IMR-90 (cell line): ENCODE measurements around the gene TMEM43. TPM values are rescaled to one million over a fixed set of nuclear protein-coding genes. Genes with fewer than 3 reads are reported as not detected.
A peak's percentile ranks its signal among the peaks of the same experiment; 100 is the strongest.

Source experiments
- ATAC-seq: fragments of 200-7000 bp; cut with Tn5 transposase; 2 replicates; pipeline ENCODE4 v1.9.1; 2020; ENCODE audit warnings: low read depth, mild to moderate bottlenecking, moderate library complexity
- BruUV-seq: library from RNA; stranded (reverse); fragments of 400-500 nt; replicated peaks from 2 replicates; lab custom pipeline; 2021; lab: Mats Ljungman, UMichigan
- CTCF ChIA-PET: fragments of 300-600 bp; formaldehyde crosslinking; extraction: SDS; loops from one replicate; lab custom pipeline; 2021; ENCODE audit warnings: antibody characterized with exemption; lab: Yijun Ruan, JAX
- POLR2A ChIA-PET: fragments of 300-600 bp; sonication (Branson Sonifier 250); formaldehyde crosslinking; loops from one replicate; lab custom pipeline; 2022; ENCODE audit warnings: antibody characterized with exemption; ENCODE audit not compliant: unreplicated experiment; lab: Charles Lee
- DNase-seq: peaks from one replicate; pipeline ENCODE4 v3.0.0; 2013
- H2AFZ ChIP-seq: replicated peaks from 2 replicates; pipeline ENCODE3; 2013; ENCODE audit warnings: low read length, mild to moderate bottlenecking; ENCODE audit not compliant: poor library complexity
- H2AK5ac ChIP-seq: 2 replicates; pipeline ENCODE4 v1.6.1; 2013; ENCODE audit warnings: low read depth, low read length, inconsistent platforms
- H2AK9ac ChIP-seq: replicated peaks from 2 replicates; pipeline ENCODE3; 2013; ENCODE audit warnings: mild to moderate bottlenecking, low read depth, low read length, moderate library complexity; ENCODE audit not compliant: poor library complexity
- H2BK120ac ChIP-seq: 2 replicates; pipeline ENCODE4 v1.6.1; 2013; ENCODE audit warnings: low read depth, low read length, inconsistent platforms
- H2BK15ac ChIP-seq: 3 replicates; pipeline ENCODE4 v1.6.1; 2013; ENCODE audit warnings: low read depth, low read length, inconsistent platforms
- H2BK20ac ChIP-seq: 2 replicates; pipeline ENCODE4 v1.6.1; 2013; ENCODE audit warnings: low read depth, mild to moderate bottlenecking, inconsistent platforms, low read length, moderate library complexity
- H2BK5ac ChIP-seq: 2 replicates; pipeline ENCODE4 v1.6.1; 2013; ENCODE audit warnings: mild to moderate bottlenecking, low read depth, low read length, inconsistent platforms; ENCODE audit not compliant: poor library complexity, severe bottlenecking
- H3K14ac ChIP-seq: replicated peaks from 2 replicates; pipeline ENCODE4 v1.6.1; 2013; ENCODE audit warnings: low read depth, low read length, inconsistent platforms
- H3K18ac ChIP-seq: 2 replicates; pipeline ENCODE4 v1.6.1; 2013; ENCODE audit warnings: low read depth, low read length, control low read depth
- H3K23ac ChIP-seq: 2 replicates; pipeline ENCODE4 v1.6.1; 2013; ENCODE audit warnings: low read depth, low read length, inconsistent platforms
- H3K27ac ChIP-seq: 2 replicates; pipeline ENCODE4 v1.5.1; 2013; ENCODE audit warnings: mild to moderate bottlenecking, control low read depth, low read length; ENCODE audit not compliant: insufficient read depth
- H3K27me3 ChIP-seq: 2 replicates; pipeline ENCODE4 v1.6.1; 2013; ENCODE audit warnings: low read length; ENCODE audit not compliant: control insufficient read depth, insufficient read depth
- H3K36me3 ChIP-seq: 2 replicates; pipeline ENCODE4 v1.6.1; 2013; ENCODE audit warnings: low read length, mixed read lengths; ENCODE audit not compliant: control insufficient read depth, insufficient read depth
- H3K4ac ChIP-seq: 2 replicates; pipeline ENCODE4 v1.6.1; 2013; ENCODE audit warnings: low read depth, low read length, inconsistent platforms
- H3K4me1 ChIP-seq: 2 replicates; pipeline ENCODE4 v1.6.1; 2013; ENCODE audit warnings: low read length, mixed read lengths; ENCODE audit not compliant: control insufficient read depth, insufficient read depth
- H3K4me2 ChIP-seq: 2 replicates; pipeline ENCODE4 v1.6.1; 2013; ENCODE audit warnings: low read depth, mild to moderate bottlenecking, control low read depth, low read length, moderate library complexity
- H3K4me3 ChIP-seq: 2 replicates; pipeline ENCODE4 v1.5.1; 2013; ENCODE audit warnings: low read depth, mild to moderate bottlenecking, control low read depth, low read length, moderate library complexity; ENCODE audit not compliant: insufficient read depth
- H3K56ac ChIP-seq: 2 replicates; pipeline ENCODE4 v1.6.1; 2013; ENCODE audit warnings: low read length, inconsistent platforms; ENCODE audit not compliant: insufficient read depth; ENCODE audit errors: extremely low read depth
- H3K79me1 ChIP-seq, 2 experiments: 2 replicates each; pipeline ENCODE4 v1.6.1; 2013; ENCODE audit warnings: low read length in 2 of 2, inconsistent platforms in 1 of 2, low read depth in 1 of 2
- H3K9ac ChIP-seq: 2 replicates; pipeline ENCODE4 v1.6.1; 2013; ENCODE audit warnings: low read depth, low read length, control low read depth
- H3K9me1 ChIP-seq: 2 replicates; pipeline ENCODE4 v1.6.1; 2013; ENCODE audit warnings: low read length, inconsistent platforms; ENCODE audit not compliant: insufficient read depth
- H3K9me3 ChIP-seq: 2 replicates; pipeline ENCODE4 v1.6.1; 2013; ENCODE audit warnings: low read length; ENCODE audit not compliant: control insufficient read depth, insufficient read depth
- H4K20me1 ChIP-seq: 2 replicates; pipeline ENCODE4 v1.6.1; 2013; ENCODE audit warnings: low read length, inconsistent platforms; ENCODE audit not compliant: insufficient read depth
- H4K5ac ChIP-seq: 2 replicates; pipeline ENCODE4 v1.6.1; 2013; ENCODE audit warnings: mild to moderate bottlenecking, low read depth, low read length, control low read depth
- H4K8ac ChIP-seq, 2 experiments: 2 replicates each; pipeline ENCODE4 v1.6.1; 2013; ENCODE audit warnings: low read depth in 2 of 2, low read length in 2 of 2, control low read depth in 1 of 2, inconsistent platforms in 1 of 2
- H4K91ac ChIP-seq: 2 replicates; pipeline ENCODE4 v1.6.1; 2013; ENCODE audit warnings: low read depth, low read length, inconsistent platforms; ENCODE audit not compliant: insufficient read depth
- CEBPB ChIP-seq: IDR thresholded peaks from 2 replicates; pipeline ENCODE4 v1.6.1; 2012; ENCODE audit warnings: low read depth, low read length, improper control_type of control experiment
- WGBS, 2 experiments: methylation state at CpG; one replicate each; pipeline versions ENCODE4 v1.1.5 to v1.1.7; 2013; ENCODE audit warnings: missing lambda C conversion rate in 2 of 2; ENCODE audit not compliant: insufficient read length in 1 of 2; ENCODE audit errors: extremely low coverage in 2 of 2; 5-methylcytosine and 5-hydroxymethylcytosine counted together
- dilution Hi-C: fragments of 300-500 bp; cut with HindIII; formaldehyde crosslinking; loops from one replicate; pipeline ENCODE4 v1.14.3; 2018; ENCODE audit warnings: low sequenced_read_pairs; ENCODE audit not compliant: unreplicated experiment
- in situ Hi-C: fragments of 300-500 bp; cut with MboI; formaldehyde crosslinking; loops from 3 replicates; pipeline ENCODE4 v1.14.3; 2019; ENCODE audit warnings: low sequenced_read_pairs, inconsistent platforms, mixed read lengths
- intact Hi-C: fragments of 100-400 bp; cut with micrococcal nuclease; formaldehyde crosslinking; loops from 2 replicates; pipeline ENCODE4 v1.10.0; 2022
- polyA plus RNA-seq, 3 experiments: library from polyadenylated mRNA; depleted of rRNA; stranded (reverse); fragments of >200 nt; gene quantifications; 2 replicates each; pipeline ENCODE4 v1.2.3, GENCODE V29; 2012; ENCODE audit warnings: low replicate concordance in 1 of 3
- total RNA-seq: library from RNA; depleted of rRNA; stranded (reverse); fragments of >200 nt; gene quantifications from 2 replicates; pipeline ENCODE4 v1.2.3, GENCODE V29; 2012

The TMEM43 gene
- total and polyA plus RNA-seq, 2 of the 4 experiments (the other 2 are of a cell fraction): 109 to 114 TPM

DNA sequence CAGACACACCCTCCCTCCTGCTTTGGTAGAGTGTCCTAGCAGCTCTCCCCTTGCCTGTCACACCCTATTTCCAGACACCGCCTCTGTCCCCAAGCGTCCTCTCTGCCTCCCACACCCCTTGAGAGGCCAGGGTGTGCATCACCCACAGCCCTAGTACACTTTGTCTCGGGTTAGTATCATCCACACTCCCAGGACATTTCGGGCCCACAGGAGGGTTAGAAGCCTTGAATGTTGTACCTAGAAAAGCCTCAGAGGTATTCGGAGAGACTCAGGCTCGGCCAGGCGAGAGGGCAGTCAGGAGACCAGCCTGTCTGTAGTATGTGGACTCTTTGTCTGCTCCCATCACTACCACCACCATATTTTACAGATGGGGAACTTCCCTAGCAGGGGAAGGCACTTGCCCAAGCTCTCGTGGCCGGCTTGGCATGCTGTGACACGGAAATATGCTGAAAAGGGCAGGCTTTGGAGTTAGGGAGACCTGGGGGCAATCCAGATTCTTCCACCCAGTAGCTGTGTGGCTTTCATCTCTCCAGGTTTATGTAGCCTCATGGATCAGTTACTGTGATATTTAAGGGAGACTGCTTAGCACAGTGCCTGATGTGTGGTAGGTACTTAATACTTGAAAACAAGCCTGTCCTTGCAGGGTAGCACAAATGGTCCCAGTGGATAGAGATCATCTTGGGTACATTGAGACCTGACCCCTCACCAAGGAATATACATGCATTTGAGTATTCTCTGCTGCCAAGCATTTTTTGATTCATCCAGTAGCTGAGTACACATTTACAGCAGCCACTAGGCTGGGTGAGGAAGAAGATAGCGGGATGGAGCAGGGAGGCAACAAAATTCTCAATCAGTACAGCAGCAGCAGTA, 1.4 kb downstream of the TMEM43 start:
- Histone ChIP-seq H3K36me3 (peaks cover 31% of the 10 kb centered on the region), H2AK5ac (peak overlapping the region; percentile 71), H2BK5ac (peak overlapping the region; percentile 31), H4K5ac (no peak overlapping the region), H3K14ac (peak overlapping the region; percentile 85), H2BK15ac (no peak overlapping the region), H3K4me3 (peak overlapping the region; percentile 61), H3K27me3 (no peaks in the 10 kb centered on the region), H3K4ac (peak overlapping the region; percentile 86), H4K20me1 (peaks cover 32% of the 10 kb centered on the region), H2AFZ (peak overlapping the region; percentile 95), H3K56ac (peak overlapping the region; percentile 38; the same call in 1 of the 2 replicates), H3K4me2 (peak overlapping the region; percentile 93), H3K18ac (no peak overlapping the region), H2AK9ac (peak overlapping the region; percentile 99), H3K27ac (peak overlapping the region; percentile 58), H3K4me1 (peaks cover 15% of the 10 kb centered on the region), H3K79me1 (peaks cover 34 to 78% of the 10 kb centered on the region in 2 experiments), H4K91ac (peak overlapping the region; percentile 78), H3K9me1 (peaks cover 27% of the 10 kb centered on the region), H2BK120ac (no peak overlapping the region), H3K9me3 (no peaks in the 10 kb centered on the region), H4K8ac (peak overlapping the region in 1 of 2 experiments; percentile 10; a peak in 1 of 4 replicates), H2BK20ac (0 out of 2 replicates have a peak overlapping the region, but pooled peaks have one; percentile 6), H3K23ac (peak overlapping the region; percentile 75), H3K9ac (peak overlapping the region; percentile 69)
- no peak for DNase-seq
- BruUV-seq: no TSS peak
- POLR2A ChIA-PET: interaction anchor here (0.5 to 0.6 kb wide), 2 partner anchors 264 to 350 kb away, joined by 4 read pairs; no protein-coding TSS in a partner anchor
- CTCF ChIA-PET: interaction anchor here (0.7 to 1.9 kb wide), 3 partner anchors 15 to 468 kb away, joined by 3 to 11 read pairs (median 6); no protein-coding TSS in a partner anchor
- no peak for TF ChIP-seq CEBPB
- dilution Hi-C loops (no loop called here), in situ Hi-C loops (loop anchor here (25.0 kb wide), 1 partner anchor 89 kb away; no protein-coding TSS in a partner anchor), intact Hi-C loops (loop anchor here (5.0 kb wide), 1 partner anchor 341 kb away; no protein-coding TSS in a partner anchor)
- no peak for ATAC-seq
- WGBS, 2 experiments: no CpG with 5 or more reads among the region's 11 CpGs
